ENCODE results near the gene ALKBH5. TPM values are rescaled to one million over a fixed set of nuclear protein-coding genes. Genes with fewer than 3 reads are reported as not detected.

Gene ALKBH5
- total and polyA plus RNA-seq, 2 of the 8 experiments (the other 6 are each of a cell fraction or from before 2014, with no cell fraction given) = 63.7 to 86.4 TPM

DNA sequence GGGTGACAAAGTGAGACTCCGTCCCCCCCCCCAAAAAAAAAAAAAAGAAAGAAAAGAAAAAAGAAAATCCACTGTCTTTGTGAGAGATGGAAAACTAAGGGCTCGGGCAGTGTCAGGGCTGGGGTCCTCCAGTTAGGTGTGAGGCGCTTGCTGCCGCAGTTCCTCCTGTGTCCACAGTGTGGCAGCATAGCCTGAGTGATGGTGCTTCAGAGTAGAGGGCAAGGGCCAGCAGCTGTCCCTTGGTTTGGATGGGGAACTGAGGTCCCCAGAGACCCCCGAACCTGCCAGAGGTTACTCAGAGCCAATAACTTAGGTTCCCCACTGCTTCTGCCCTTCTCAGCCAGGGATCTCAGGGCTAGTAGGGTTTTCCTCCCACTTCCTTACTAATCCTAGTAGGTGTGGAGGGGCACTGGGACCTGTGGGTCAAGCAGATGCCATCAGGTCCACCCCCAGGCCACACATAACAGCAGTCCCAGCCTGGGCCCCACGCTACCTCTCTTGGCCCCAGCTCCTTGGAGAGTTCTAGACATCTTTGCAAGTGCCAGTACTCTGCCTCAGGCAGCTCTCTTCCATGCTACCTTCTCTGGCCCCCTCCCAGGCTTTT is 33.9 kb downstream of the ALKBH5 start (continued):
- TF ChIP-seq ZNF274 (IDR thresholded peaks at IDR 0.05; ENCODE audit: borderline replicate concordance, extremely low read depth, low read length) (no peak), CHD2 (IDR thresholded peaks at IDR 0.05; ENCODE audit: low read length) (no peak)
